Neural progenitor cell (in vitro differentiated cells): ENCODE data around the gene ABHD5. TPM values are rescaled to one million over a fixed set of nuclear protein-coding genes. Genes with fewer than 3 reads are reported as not detected.

Experiments
- DNase-seq: peaks from one replicate; pipeline ENCODE4 v3.0.0-alpha.2; 2016; ENCODE audit warnings: low spot score
- H2AFZ ChIP-seq: fragments of 200-600 bp; sonication (generic); replicated peaks from 2 replicates; pipeline ENCODE4 v1.6.1; 2016; ENCODE audit warnings: antibody characterized with exemption
- H3F3A ChIP-seq: fragments of 200-600 bp; sonication (generic); 2 replicates; pipeline ENCODE4 v1.6.1; 2016; ENCODE audit warnings: antibody characterized with exemption, low read depth
- H3K27ac ChIP-seq: fragments of 200-600 bp; sonication (generic); 2 replicates; pipeline ENCODE4 v1.5.1; 2016; ENCODE audit warnings: mild to moderate bottlenecking
- H3K27me3 ChIP-seq: fragments of 200-600 bp; sonication (generic); 2 replicates; pipeline ENCODE4 v1.6.1; 2016; ENCODE audit warnings: mild to moderate bottlenecking, moderate library complexity
- H3K36me3 ChIP-seq: fragments of 200-600 bp; sonication (generic); 2 replicates; pipeline ENCODE4 v1.5.1; 2016
- H3K4me1 ChIP-seq: fragments of 200-600 bp; sonication (generic); 2 replicates; pipeline ENCODE4 v1.6.1; 2016; ENCODE audit warnings: mixed run types
- H3K4me2 ChIP-seq: fragments of 200-600 bp; sonication (generic); 2 replicates; pipeline ENCODE4 v1.6.1; 2016
- H3K4me3 ChIP-seq: fragments of 200-600 bp; sonication (generic); 2 replicates; pipeline ENCODE4 v1.5.1; 2016
- H3K79me2 ChIP-seq: fragments of 200-600 bp; sonication (generic); 2 replicates; pipeline ENCODE4 v1.6.1; 2016; ENCODE audit warnings: low read depth
- H3K9ac ChIP-seq: fragments of 200-600 bp; sonication (generic); 2 replicates; pipeline ENCODE4 v1.6.1; 2016
- H3K9me3 ChIP-seq: fragments of 200-600 bp; sonication (generic); 2 replicates; pipeline ENCODE4 v1.5.1; 2016; ENCODE audit warnings: low read depth
- H4K20me1 ChIP-seq: fragments of 200-600 bp; sonication (generic); 2 replicates; pipeline ENCODE4 v1.6.1; 2016; ENCODE audit warnings: low read depth
- H3K27ac Mint-ChIP-seq: 3 replicates; pipeline ENCODE4 v1.8.0; 2021; ENCODE audit warnings: mixed read lengths
- H3K27me3 Mint-ChIP-seq: 2 replicates; pipeline ENCODE4 v1.8.0; 2022; ENCODE audit warnings: low read depth, mild to moderate bottlenecking, inconsistent platforms, moderate library complexity, mixed read lengths; ENCODE audit not compliant: insufficient read depth
- H3K36me3 Mint-ChIP-seq: 3 replicates; pipeline ENCODE4 v1.8.0; 2021; ENCODE audit warnings: mixed read lengths
- H3K4me1 Mint-ChIP-seq: 3 replicates; pipeline ENCODE4 v1.8.0; 2021; ENCODE audit warnings: mixed read lengths
- H3K4me3 Mint-ChIP-seq: 3 replicates; pipeline ENCODE4 v1.8.0; 2021; ENCODE audit warnings: mild to moderate bottlenecking, moderate library complexity, mixed read lengths
- H3K9me3 Mint-ChIP-seq: 3 replicates; pipeline ENCODE4 v1.8.0; 2020; ENCODE audit warnings: mixed read lengths
- EZH2 ChIP-seq: fragments of 200-600 bp; sonication (generic); IDR thresholded peaks from 2 replicates; pipeline ENCODE4 v1.6.1; 2017; ENCODE audit warnings: antibody characterized with exemption, mild to moderate bottlenecking, moderate library complexity
- EZH2phosphoT487 ChIP-seq: fragments of 200-600 bp; sonication (generic); IDR thresholded peaks from 2 replicates; pipeline ENCODE4 v1.6.1; 2017; ENCODE audit warnings: antibody characterized with exemption
- total RNA-seq: library from RNA; depleted of rRNA; stranded (reverse); fragments of >200 nt; gene quantifications from 2 replicates; pipeline ENCODE4 v1.2.3, GENCODE V29; 2015; ENCODE audit warnings: low replicate concordance
- TF ChIP-seq, protein P1 (sequence below): fragments of 200-600 bp; sonication (generic); IDR thresholded peaks from 2 replicates; pipeline ENCODE4 v1.5.1; 2017; ENCODE audit warnings: antibody characterized with exemption, mild to moderate bottlenecking

ABHD5 gene
- total RNA-seq, 1 donor from 2014 or later = 9.1 TPM

DNA sequence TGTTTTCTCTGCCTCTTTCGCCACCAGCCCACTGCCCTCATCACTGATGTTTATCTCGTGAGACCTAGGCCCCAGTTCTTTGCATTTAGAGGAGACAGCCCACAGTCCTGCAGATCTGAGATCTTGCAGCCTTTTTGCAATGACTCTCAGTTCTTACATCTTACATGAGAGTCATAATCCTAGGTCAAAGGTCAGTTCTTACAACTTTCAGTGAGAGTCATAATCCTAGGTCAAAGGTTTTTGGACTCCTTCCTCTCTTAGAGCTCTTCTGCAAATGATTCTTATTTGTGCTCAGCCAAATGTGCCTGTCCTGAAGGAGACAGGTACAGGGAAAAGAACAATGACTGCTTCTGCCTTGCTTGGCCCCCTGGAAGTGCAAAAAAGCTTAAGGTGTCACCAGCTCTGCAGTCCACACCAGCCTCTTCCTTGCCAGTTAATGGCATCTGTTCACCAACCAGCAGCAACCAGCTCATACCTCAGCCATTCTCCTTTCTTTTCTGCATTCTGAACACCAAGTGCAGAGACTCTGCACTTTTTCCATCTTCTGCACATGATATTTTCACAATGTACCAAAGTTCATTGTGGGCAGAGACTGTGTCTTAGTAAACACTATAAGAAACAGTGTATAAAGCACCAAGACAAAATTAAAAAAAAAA, 67.1 kb downstream of the ABHD5 start:
- Histone ChIP-seq H3K27me3 (no peaks in the 10 kb centered on the region), H3K36me3 (no peaks in the 10 kb centered on the region), H3K27ac (no peak overlapping the region), H3F3A (no peaks in the 10 kb centered on the region), H3K9ac (no peak overlapping the region), H3K4me1 (no peaks in the 10 kb centered on the region), H3K79me2 (no peaks in the 10 kb centered on the region), H3K4me2 (no peak overlapping the region), H3K4me3 (no peak overlapping the region), H4K20me1 (no peaks in the 10 kb centered on the region), H3K9me3 (no peaks in the 10 kb centered on the region), H2AFZ (no peak overlapping the region)
- H3K4me1 Mint-ChIP-seq = peaks cover 7% of the 10 kb centered on the region
- TF ChIP-seq EZH2phosphoT487 (no peak), EZH2 (no peak)
- no peaks in the 10 kb centered on the region for H3K9me3 Mint-ChIP-seq
- no peak overlapping the region for H3K27ac Mint-ChIP-seq
- DNase-seq = no peak
- H3K4me3 Mint-ChIP-seq = no peak overlapping the region
- no peaks in the 10 kb centered on the region for H3K36me3 Mint-ChIP-seq
- peaks cover 3% of the 10 kb centered on the region for H3K27me3 Mint-ChIP-seq

- H2AFZ ChIP-seq = peak overlapping the region; percentile 10
- no peaks in the 10 kb centered on the region for H3K9me3 Mint-ChIP-seq
- no peaks in the 10 kb centered on the region for H3K36me3 Mint-ChIP-seq
- no peaks in the 10 kb centered on the region for H3K9me3 ChIP-seq
- TF ChIP-seq EZH2phosphoT487 = no peak
- no peak for TF ChIP-seq EZH2
- TF ChIP-seq, protein P1, sequence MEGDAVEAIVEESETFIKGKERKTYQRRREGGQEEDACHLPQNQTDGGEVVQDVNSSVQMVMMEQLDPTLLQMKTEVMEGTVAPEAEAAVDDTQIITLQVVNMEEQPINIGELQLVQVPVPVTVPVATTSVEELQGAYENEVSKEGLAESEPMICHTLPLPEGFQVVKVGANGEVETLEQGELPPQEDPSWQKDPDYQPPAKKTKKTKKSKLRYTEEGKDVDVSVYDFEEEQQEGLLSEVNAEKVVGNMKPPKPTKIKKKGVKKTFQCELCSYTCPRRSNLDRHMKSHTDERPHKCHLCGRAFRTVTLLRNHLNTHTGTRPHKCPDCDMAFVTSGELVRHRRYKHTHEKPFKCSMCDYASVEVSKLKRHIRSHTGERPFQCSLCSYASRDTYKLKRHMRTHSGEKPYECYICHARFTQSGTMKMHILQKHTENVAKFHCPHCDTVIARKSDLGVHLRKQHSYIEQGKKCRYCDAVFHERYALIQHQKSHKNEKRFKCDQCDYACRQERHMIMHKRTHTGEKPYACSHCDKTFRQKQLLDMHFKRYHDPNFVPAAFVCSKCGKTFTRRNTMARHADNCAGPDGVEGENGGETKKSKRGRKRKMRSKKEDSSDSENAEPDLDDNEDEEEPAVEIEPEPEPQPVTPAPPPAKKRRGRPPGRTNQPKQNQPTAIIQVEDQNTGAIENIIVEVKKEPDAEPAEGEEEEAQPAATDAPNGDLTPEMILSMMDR = no peak
- H3K4me3 Mint-ChIP-seq = no peak overlapping the region
- H3K79me2 ChIP-seq = no peaks in the 10 kb centered on the region
- H3K4me1 Mint-ChIP-seq = peaks cover 7% of the 10 kb centered on the region
- no peaks in the 10 kb centered on the region for H4K20me1 ChIP-seq
- no peaks in the 10 kb centered on the region for H3F3A ChIP-seq
- no peak overlapping the region for H3K27ac Mint-ChIP-seq
- no peaks in the 10 kb centered on the region for H3K4me1 ChIP-seq
- no peaks in the 10 kb centered on the region for H3K27me3 ChIP-seq
- no peaks in the 10 kb centered on the region for H3K36me3 ChIP-seq
- no peak for DNase-seq
- H3K4me2 ChIP-seq = no peak overlapping the region
- H3K4me3 ChIP-seq = no peak overlapping the region
- no peak overlapping the region for H3K27ac ChIP-seq
- no peak overlapping the region for H3K9ac ChIP-seq
- H3K27me3 Mint-ChIP-seq = peaks cover 3% of the 10 kb centered on the region
Measured at GRCh38 chr3:43758592-43759225, 68.0 kb downstream of the ABHD5 start.

DNA sequence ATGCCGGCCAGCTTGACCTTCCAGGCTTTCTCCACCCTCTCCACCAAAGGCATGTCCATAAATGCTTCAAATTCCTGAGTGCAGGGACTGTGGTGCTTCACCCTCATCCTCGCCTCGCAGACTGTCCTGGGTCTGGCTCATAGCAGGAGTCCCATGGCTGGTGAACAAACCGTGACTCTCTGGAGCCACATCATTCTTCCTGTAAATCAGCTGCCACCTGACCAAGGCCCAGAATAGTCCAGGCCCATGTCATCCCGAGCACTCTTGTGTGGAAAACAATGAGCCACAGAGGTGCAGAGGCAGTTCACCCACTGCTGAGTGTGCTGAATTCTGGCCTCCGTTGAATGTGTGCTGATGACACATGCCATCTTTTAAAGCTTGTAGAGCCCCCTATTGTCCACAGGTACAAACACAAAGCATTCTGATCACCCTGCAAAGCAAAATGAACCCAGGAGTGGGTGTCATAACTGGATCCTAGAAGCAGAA, 68.6 kb downstream of the ABHD5 start:
- H3K27me3 Mint-ChIP-seq = peaks cover 3% of the 10 kb centered on the region
- no peaks in the 10 kb centered on the region for H3K9me3 ChIP-seq
- H3K9ac ChIP-seq = no peak overlapping the region
- H3K27ac Mint-ChIP-seq = no peak overlapping the region
- H3K36me3 Mint-ChIP-seq = no peaks in the 10 kb centered on the region
- H3K36me3 ChIP-seq = no peaks in the 10 kb centered on the region
- H3F3A ChIP-seq = no peaks in the 10 kb centered on the region
- TF ChIP-seq EZH2 = no peak
- no peak for TF ChIP-seq EZH2phosphoT487
- TF ChIP-seq, protein P1 = no peak
- no peaks in the 10 kb centered on the region for H3K27me3 ChIP-seq
- peaks cover 7% of the 10 kb centered on the region for H3K4me1 Mint-ChIP-seq
- no peak for DNase-seq
- no peak overlapping the region for H3K4me2 ChIP-seq
- H3K4me1 ChIP-seq = no peaks in the 10 kb centered on the region
- H3K9me3 Mint-ChIP-seq = no peaks in the 10 kb centered on the region
- H4K20me1 ChIP-seq = no peaks in the 10 kb centered on the region
- H3K79me2 ChIP-seq = no peaks in the 10 kb centered on the region
- H2AFZ ChIP-seq = peak overlapping the region; percentile 10
- no peak overlapping the region for H3K27ac ChIP-seq
- H3K4me3 ChIP-seq = no peak overlapping the region
- no peak overlapping the region for H3K4me3 Mint-ChIP-seq

- DNase-seq = no peak
- H3K4me3 Mint-ChIP-seq = no peak overlapping the region
- H3K4me2 ChIP-seq = no peak overlapping the region
Measured at GRCh38 chr3:43759938-43760337, 69.2 kb downstream of the ABHD5 start.

More at GRCh38 chr3:43759938-43760337, 69.2 kb downstream of the ABHD5 start:
- no peaks in the 10 kb centered on the region for H3K4me1 ChIP-seq
- Mint-ChIP-seq H3K36me3 (no peaks in the 10 kb centered on the region), H3K9me3 (no peaks in the 10 kb centered on the region), H3K27ac (no peak overlapping the region), H3K27me3 (peaks cover 3% of the 10 kb centered on the region), H3K4me1 (peaks cover 7% of the 10 kb centered on the region)
- no peak overlapping the region for H2AFZ ChIP-seq
- no peak overlapping the region for H3K27ac ChIP-seq
- no peaks in the 10 kb centered on the region for H3K36me3 ChIP-seq
- no peak overlapping the region for H3K4me3 ChIP-seq
- H4K20me1 ChIP-seq = no peaks in the 10 kb centered on the region
- H3K9ac ChIP-seq = no peak overlapping the region
- H3K27me3 ChIP-seq = no peaks in the 10 kb centered on the region
- no peaks in the 10 kb centered on the region for H3F3A ChIP-seq
- H3K9me3 ChIP-seq = no peaks in the 10 kb centered on the region
- TF ChIP-seq EZH2phosphoT487 (no peak), EZH2 (no peak)
- TF ChIP-seq, protein P1 = no peak
- no peaks in the 10 kb centered on the region for H3K79me2 ChIP-seq
